GM19468 (cell line): Measurements from ENCODE around the gene RIPPLY3.
"Not testable (repeated sequence)": the region's sequence is repeated elsewhere in the genome, so short reads cannot be mapped to it uniquely, and the experiment has no call there.

ENCODE experiments used
- ATAC-seq: cut with Tn5 transposase; IDR thresholded peaks from one replicate; pipeline ENCODE4 v1.9.1; 2021; ENCODE audit warnings: mild to moderate bottlenecking, moderate library complexity, moderate number of reproducible peaks; ENCODE audit not compliant: unreplicated experiment; ENCODE audit errors: extremely low read depth

RIPPLY3 gene

GRCh38 chr21:37005548-37006485 lies 685 bp upstream of the RIPPLY3 start:
- no peak for ATAC-seq

GRCh38 chr21:37008724-37009123 lies 2.2 kb downstream of the RIPPLY3 start:
- no peak for ATAC-seq

- ATAC-seq = peak; percentile 75
These were observed 3.3 kb downstream of the RIPPLY3 start for GRCh38 chr21:37009740-37010341.

- no peak for ATAC-seq
These were observed 11.6 kb downstream of the RIPPLY3 start for GRCh38 chr21:37017951-37018679.

- no peak for ATAC-seq
These were observed 20.0 kb downstream of the RIPPLY3 start for GRCh38 chr21:37026499-37026898.

- ATAC-seq = no peak
These were observed 22.1 kb downstream of the RIPPLY3 start for GRCh38 chr21:37028570-37028969.

GRCh38 chr21:37030864-37031263 lies 24.4 kb downstream of the RIPPLY3 start:
- no peak for ATAC-seq

GRCh38 chr21:37032293-37032692 lies 25.8 kb downstream of the RIPPLY3 start:
- ATAC-seq = no peak

GRCh38 chr21:37032877-37033471 lies 26.5 kb downstream of the RIPPLY3 start:
- no peak for ATAC-seq

- ATAC-seq = not testable (repeated sequence)
These were observed 27.9 kb downstream of the RIPPLY3 start for GRCh38 chr21:37034394-37034793.

GRCh38 chr21:37036177-37036576 lies 29.7 kb downstream of the RIPPLY3 start:
- ATAC-seq = no peak

GRCh38 chr21:37039411-37040075 lies 33.0 kb downstream of the RIPPLY3 start:
- ATAC-seq = no peak

GRCh38 chr21:37040212-37040611 lies 33.7 kb downstream of the RIPPLY3 start:
- ATAC-seq = no peak

- no peak for ATAC-seq
These were observed 35.3 kb downstream of the RIPPLY3 start for GRCh38 chr21:37041706-37042271.

- ATAC-seq = no peak
These were observed 37.3 kb downstream of the RIPPLY3 start for GRCh38 chr21:37043818-37044217.

- ATAC-seq = no peak
These were observed 38.1 kb downstream of the RIPPLY3 start for GRCh38 chr21:37044643-37045042.

GRCh38 chr21:37045149-37045548 lies 38.6 kb downstream of the RIPPLY3 start:
- no peak for ATAC-seq

- no peak for ATAC-seq
These were observed 39.1 kb downstream of the RIPPLY3 start for GRCh38 chr21:37045556-37045955.

GRCh38 chr21:37047079-37047478 lies 40.6 kb downstream of the RIPPLY3 start:
- no peak for ATAC-seq

GRCh38 chr21:37049741-37050140 lies 43.2 kb downstream of the RIPPLY3 start:
- ATAC-seq = not testable (repeated sequence)
